Spleen (tissue), 7 donors: ENCODE measurements around the gene RASA3.

Source experiments
- POLR2A ChIP-seq, 3 donors: fragments of 450-650 bp; IDR thresholded peaks; one replicate each; pipeline ENCODE4 v1.5.1; 2017; ENCODE audit warnings: antibody characterized with exemption in 3 of 3, mild to moderate bottlenecking in 1 of 3
- TF ChIP-seq, protein P1 (sequence below), 11 experiments: fragments of 200-600 bp in 7 of 11; fragments of 450-650 bp in 4 of 11; sonication (generic) in 4 of 11; IDR thresholded peaks in 8 of 11; conservative IDR thresholded peaks in 3 of 11; 1 replicate in 7 of 11; 2 replicates in 4 of 11; pipeline versions ENCODE4 v1.4.0 to v1.8.0; 2016 to 2021; ENCODE audit warnings: antibody characterized with exemption in 11 of 11, inconsistent platforms in 4 of 11, mild to moderate bottlenecking in 1 of 11
- donor health status: DM: no; HTN: no; CAD: no; lungs with moderate emphysema.
- donor health status: DM: no; HTN: no; CAD: no.
- donor health status: DM: no; HTN: no; CAD: no.

DNA sequence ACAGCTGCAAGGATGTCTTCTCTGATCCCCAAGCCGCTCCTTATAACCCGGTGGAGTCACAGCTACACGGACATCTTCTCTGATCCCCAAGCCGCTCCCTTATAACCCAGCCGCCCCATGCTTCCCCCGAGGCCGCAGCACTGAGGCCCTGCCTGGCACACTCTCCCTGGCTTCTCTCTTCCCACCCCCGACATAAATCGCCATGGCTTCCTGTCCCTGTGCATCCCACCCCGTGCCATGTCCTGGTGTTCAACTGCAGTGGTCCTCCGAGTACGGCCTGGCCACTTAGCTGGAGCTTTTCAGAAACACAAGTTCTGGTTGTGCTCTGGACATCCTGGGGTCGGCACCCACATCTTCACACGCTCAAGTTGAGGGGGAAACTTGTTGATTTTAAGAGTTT, 60.4 kb downstream of the RASA3 start:
- TF ChIP-seq, protein P1, sequence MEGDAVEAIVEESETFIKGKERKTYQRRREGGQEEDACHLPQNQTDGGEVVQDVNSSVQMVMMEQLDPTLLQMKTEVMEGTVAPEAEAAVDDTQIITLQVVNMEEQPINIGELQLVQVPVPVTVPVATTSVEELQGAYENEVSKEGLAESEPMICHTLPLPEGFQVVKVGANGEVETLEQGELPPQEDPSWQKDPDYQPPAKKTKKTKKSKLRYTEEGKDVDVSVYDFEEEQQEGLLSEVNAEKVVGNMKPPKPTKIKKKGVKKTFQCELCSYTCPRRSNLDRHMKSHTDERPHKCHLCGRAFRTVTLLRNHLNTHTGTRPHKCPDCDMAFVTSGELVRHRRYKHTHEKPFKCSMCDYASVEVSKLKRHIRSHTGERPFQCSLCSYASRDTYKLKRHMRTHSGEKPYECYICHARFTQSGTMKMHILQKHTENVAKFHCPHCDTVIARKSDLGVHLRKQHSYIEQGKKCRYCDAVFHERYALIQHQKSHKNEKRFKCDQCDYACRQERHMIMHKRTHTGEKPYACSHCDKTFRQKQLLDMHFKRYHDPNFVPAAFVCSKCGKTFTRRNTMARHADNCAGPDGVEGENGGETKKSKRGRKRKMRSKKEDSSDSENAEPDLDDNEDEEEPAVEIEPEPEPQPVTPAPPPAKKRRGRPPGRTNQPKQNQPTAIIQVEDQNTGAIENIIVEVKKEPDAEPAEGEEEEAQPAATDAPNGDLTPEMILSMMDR (IDR thresholded peaks at IDR 0.05 in 8 of 11, conservative IDR thresholded peaks at IDR 0.05 in 3 of 11): no peak
- TF ChIP-seq POLR2A (IDR thresholded peaks at IDR 0.05): no peak
